ENCODE measurements around the gene EGF. TPM values are rescaled to one million over a fixed set of nuclear protein-coding genes. Genes with fewer than 3 reads are reported as not detected.

The EGF gene
- total and polyA plus RNA-seq, 9 donors: 1.9 to 13.7 (median 6.6) TPM

DNA sequence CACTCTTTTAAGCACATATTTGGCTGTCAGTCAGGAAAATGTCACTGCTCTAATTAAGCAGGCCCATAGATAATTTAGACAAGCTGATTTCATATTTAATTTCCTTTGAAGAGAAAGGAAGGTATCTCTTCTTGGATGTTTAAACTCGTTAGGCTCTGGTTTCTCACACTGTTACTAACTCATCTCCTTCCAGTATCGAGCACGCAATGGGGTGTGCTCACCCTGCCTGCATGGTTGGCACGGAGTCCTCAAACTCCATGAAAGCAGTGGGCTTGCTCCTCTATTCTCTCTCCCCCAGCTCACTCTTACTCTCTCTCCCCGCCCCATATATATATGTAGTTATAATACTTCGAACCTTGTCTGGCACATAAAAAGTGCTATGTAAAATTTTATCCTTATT, 76.9 kb downstream of the EGF start:
- no peak overlapping the region for H3K27ac ChIP-seq (ENCODE audit: low read length)
- H3K36me3 ChIP-seq (ENCODE audit: control insufficient read depth, insufficient read depth, low read length): no peaks in the 10 kb centered on the region
- no CpG with 5 or more reads among the region's 6 CpGs for WGBS (ENCODE audit: insufficient coverage)
- no peaks in the 10 kb centered on the region for H3K9me3 ChIP-seq (replicated peaks; ENCODE audit: control insufficient read depth, low read depth, low read length)
- no peak overlapping the region for H3K4me3 ChIP-seq (ENCODE audit: low read length)
- no peaks in the 10 kb centered on the region for H3K4me1 ChIP-seq (ENCODE audit: control insufficient read depth, insufficient read depth, low read length)
- DNase-seq: no peak
- H3K27me3 ChIP-seq (ENCODE audit: control insufficient read depth, insufficient read depth, low read length): no peaks in the 10 kb centered on the region

GRCh38 chr4:109990261-109991257, 77.9 kb downstream of the EGF start:
- Histone ChIP-seq H3K4me1 (ENCODE audit: control insufficient read depth, insufficient read depth, low read length) (no peaks in the 10 kb centered on the region), H3K36me3 (ENCODE audit: control insufficient read depth, insufficient read depth, low read length) (no peaks in the 10 kb centered on the region), H3K9me3 (replicated peaks; ENCODE audit: control insufficient read depth, low read depth, low read length) (no peaks in the 10 kb centered on the region), H3K4me3 (ENCODE audit: low read length) (no peak overlapping the region), H3K27ac (ENCODE audit: low read length) (no peak overlapping the region), H3K27me3 (ENCODE audit: control insufficient read depth, insufficient read depth, low read length) (no peaks in the 10 kb centered on the region)
- peak; percentile 19 for DNase-seq
- WGBS (ENCODE audit: insufficient coverage): 56% methylated on average over 1 of the region's 5 CpGs

DNA sequence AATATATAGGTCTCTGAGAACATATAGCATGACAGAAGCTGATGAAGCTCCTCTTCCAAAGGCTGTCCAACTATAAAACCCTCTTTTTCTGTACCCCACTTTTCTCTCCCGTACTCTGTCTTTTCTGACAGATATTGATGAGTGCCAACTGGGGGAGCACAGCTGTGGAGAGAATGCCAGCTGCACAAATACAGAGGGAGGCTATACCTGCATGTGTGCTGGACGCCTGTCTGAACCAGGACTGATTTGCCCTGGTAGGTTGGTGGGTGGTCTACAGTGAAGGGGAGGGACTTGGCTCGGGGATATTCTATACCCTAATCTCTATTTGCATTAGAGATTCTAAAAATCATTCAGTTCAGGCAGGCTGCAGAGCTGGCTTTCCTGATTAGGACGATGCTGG, 80.4 kb downstream of the EGF start:
- WGBS (ENCODE audit: insufficient coverage): no CpG with 5 or more reads among the region's 4 CpGs
- Histone ChIP-seq H3K9me3 (replicated peaks; ENCODE audit: control insufficient read depth, low read depth, low read length) (no peaks in the 10 kb centered on the region), H3K27me3 (ENCODE audit: control insufficient read depth, insufficient read depth, low read length) (peaks cover 2% of the 10 kb centered on the region), H3K4me3 (ENCODE audit: low read length) (no peak overlapping the region), H3K36me3 (ENCODE audit: control insufficient read depth, insufficient read depth, low read length) (no peaks in the 10 kb centered on the region), H3K4me1 (ENCODE audit: control insufficient read depth, insufficient read depth, low read length) (no peaks in the 10 kb centered on the region), H3K27ac (ENCODE audit: low read length) (no peak overlapping the region)
- no peak for DNase-seq

- Histone ChIP-seq H3K27me3 (ENCODE audit: control insufficient read depth, insufficient read depth, low read length) (peaks cover 2% of the 10 kb centered on the region), H3K36me3 (ENCODE audit: control insufficient read depth, insufficient read depth, low read length) (no peaks in the 10 kb centered on the region), H3K9me3 (replicated peaks; ENCODE audit: control insufficient read depth, low read depth, low read length) (no peaks in the 10 kb centered on the region), H3K27ac (ENCODE audit: low read length) (no peak overlapping the region), H3K4me1 (ENCODE audit: control insufficient read depth, insufficient read depth, low read length) (no peaks in the 10 kb centered on the region), H3K4me3 (ENCODE audit: low read length) (no peak overlapping the region)
- WGBS (ENCODE audit: insufficient coverage): no CpG with 5 or more reads among the region's 4 CpGs
- no peak for DNase-seq
Observed at GRCh38 chr4:109994415-109994827, 81.7 kb downstream of the EGF start.

- no peak overlapping the region for H3K4me3 ChIP-seq (ENCODE audit: low read length)
- peaks cover 2% of the 10 kb centered on the region for H3K27me3 ChIP-seq (ENCODE audit: control insufficient read depth, insufficient read depth, low read length)
- DNase-seq: peak; percentile 22
- no peaks in the 10 kb centered on the region for H3K36me3 ChIP-seq (ENCODE audit: control insufficient read depth, insufficient read depth, low read length)
- 77% methylated on average over 2 of the region's 3 CpGs for WGBS (ENCODE audit: insufficient coverage)
- no peaks in the 10 kb centered on the region for H3K9me3 ChIP-seq (replicated peaks; ENCODE audit: control insufficient read depth, low read depth, low read length)
- H3K27ac ChIP-seq (ENCODE audit: low read length): no peak overlapping the region
- no peaks in the 10 kb centered on the region for H3K4me1 ChIP-seq (ENCODE audit: control insufficient read depth, insufficient read depth, low read length)
Observed at GRCh38 chr4:109996526-109996925, 83.8 kb downstream of the EGF start.

DNA sequence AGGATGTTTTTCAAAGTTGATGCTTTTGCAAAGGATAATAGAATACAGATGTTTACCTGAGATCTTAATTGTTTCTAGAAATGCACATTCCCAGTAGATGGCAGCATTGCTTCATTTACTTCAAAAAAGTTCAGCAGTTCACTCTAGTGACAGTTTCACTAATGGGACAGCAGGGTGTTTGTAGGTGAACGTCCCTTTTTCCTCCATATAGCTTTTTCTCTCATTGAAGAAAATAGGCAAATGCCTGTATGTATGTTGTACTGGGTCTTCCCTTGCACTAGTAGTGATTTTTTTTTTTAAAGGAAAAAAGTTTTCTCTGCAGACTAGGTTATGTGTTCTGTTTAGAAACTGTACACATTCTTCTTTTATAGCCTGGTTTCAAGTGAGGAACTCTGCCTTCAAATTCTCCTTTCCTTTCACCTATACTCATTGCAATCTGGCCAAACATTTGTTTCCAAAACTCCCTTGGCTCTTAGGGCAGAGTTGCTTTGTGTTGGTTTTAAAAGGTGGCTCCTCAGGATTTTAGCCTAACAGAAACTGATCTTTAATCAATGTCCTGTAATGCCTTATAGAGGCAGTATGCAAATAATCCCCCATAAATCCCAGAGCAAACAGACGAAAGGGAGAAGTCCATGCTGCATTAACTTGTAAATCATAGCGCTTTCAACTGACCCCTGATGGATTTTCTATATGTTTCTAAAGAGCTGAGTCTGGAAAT, 86.3 kb downstream of the EGF start:
- no peaks in the 10 kb centered on the region for H3K36me3 ChIP-seq (ENCODE audit: control insufficient read depth, insufficient read depth, low read length)
- no peaks in the 10 kb centered on the region for H3K4me1 ChIP-seq (ENCODE audit: control insufficient read depth, insufficient read depth, low read length)
- no peak overlapping the region for H3K27ac ChIP-seq (ENCODE audit: low read length)
- H3K27me3 ChIP-seq (ENCODE audit: control insufficient read depth, insufficient read depth, low read length): peaks cover 2% of the 10 kb centered on the region
- DNase-seq: peak; percentile 75
- no peak overlapping the region for H3K4me3 ChIP-seq (ENCODE audit: low read length)
- 86% methylated on average over 1 of the region's 3 CpGs for WGBS (ENCODE audit: insufficient coverage)
- no peaks in the 10 kb centered on the region for H3K9me3 ChIP-seq (replicated peaks; ENCODE audit: control insufficient read depth, low read depth, low read length)

- Histone ChIP-seq H3K27me3 (ENCODE audit: control insufficient read depth, insufficient read depth, low read length) (peaks cover 2% of the 10 kb centered on the region), H3K4me1 (ENCODE audit: control insufficient read depth, insufficient read depth, low read length) (no peaks in the 10 kb centered on the region), H3K36me3 (ENCODE audit: control insufficient read depth, insufficient read depth, low read length) (no peaks in the 10 kb centered on the region), H3K9me3 (replicated peaks; ENCODE audit: control insufficient read depth, low read depth, low read length) (no peaks in the 10 kb centered on the region), H3K27ac (ENCODE audit: low read length) (no peak overlapping the region), H3K4me3 (ENCODE audit: low read length) (no peak overlapping the region)
- DNase-seq: no peak
- 36% methylated on average over 4 of the region's 9 CpGs for WGBS (ENCODE audit: insufficient coverage)
Observed at GRCh38 chr4:109999585-109999912, 86.9 kb downstream of the EGF start.

- no peaks in the 10 kb centered on the region for H3K4me1 ChIP-seq (ENCODE audit: control insufficient read depth, insufficient read depth, low read length)
- no peaks in the 10 kb centered on the region for H3K27me3 ChIP-seq (ENCODE audit: control insufficient read depth, insufficient read depth, low read length)
- DNase-seq: no peak
- WGBS (ENCODE audit: insufficient coverage): no CpG with 5 or more reads among the region's 3 CpGs
- no peaks in the 10 kb centered on the region for H3K9me3 ChIP-seq (replicated peaks; ENCODE audit: control insufficient read depth, low read depth, low read length)
- H3K36me3 ChIP-seq (ENCODE audit: control insufficient read depth, insufficient read depth, low read length): no peaks in the 10 kb centered on the region
- no peak overlapping the region for H3K4me3 ChIP-seq (ENCODE audit: low read length)
- no peak overlapping the region for H3K27ac ChIP-seq (ENCODE audit: low read length)
Observed at GRCh38 chr4:110002326-110002725, 89.6 kb downstream of the EGF start.

GRCh38 chr4:110003401-110004187, 90.9 kb downstream of the EGF start:
- WGBS (ENCODE audit: insufficient coverage): 86% methylated on average over 1 of the region's 6 CpGs
- DNase-seq: no peak
- no peak overlapping the region for H3K27ac ChIP-seq (ENCODE audit: low read length)
- no peaks in the 10 kb centered on the region for H3K4me1 ChIP-seq (ENCODE audit: control insufficient read depth, insufficient read depth, low read length)
- H3K4me3 ChIP-seq (ENCODE audit: low read length): no peak overlapping the region
- no peaks in the 10 kb centered on the region for H3K36me3 ChIP-seq (ENCODE audit: control insufficient read depth, insufficient read depth, low read length)
- no peaks in the 10 kb centered on the region for H3K27me3 ChIP-seq (ENCODE audit: control insufficient read depth, insufficient read depth, low read length)
- H3K9me3 ChIP-seq (replicated peaks; ENCODE audit: control insufficient read depth, low read depth, low read length): no peaks in the 10 kb centered on the region

- H3K9me3 ChIP-seq (replicated peaks; ENCODE audit: control insufficient read depth, low read depth, low read length): no peaks in the 10 kb centered on the region
- no peaks in the 10 kb centered on the region for H3K36me3 ChIP-seq (ENCODE audit: control insufficient read depth, insufficient read depth, low read length)
- no CpG with 5 or more reads among the region's 1 CpG for WGBS (ENCODE audit: insufficient coverage)
- no peaks in the 10 kb centered on the region for H3K27me3 ChIP-seq (ENCODE audit: control insufficient read depth, insufficient read depth, low read length)
- DNase-seq: peak; percentile 50
- H3K4me3 ChIP-seq (ENCODE audit: low read length): no peak overlapping the region
- H3K27ac ChIP-seq (ENCODE audit: low read length): no peak overlapping the region
- H3K4me1 ChIP-seq (ENCODE audit: control insufficient read depth, insufficient read depth, low read length): no peaks in the 10 kb centered on the region
Observed at GRCh38 chr4:110004556-110004955, 91.9 kb downstream of the EGF start.

Data from muscle of leg (tissue), 11 donors.